ENCODE results near the gene PHACTR1. TPM values are rescaled to one million over a fixed set of nuclear protein-coding genes. Genes with fewer than 3 reads are reported as not detected.

The PHACTR1 gene
- total and polyA plus RNA-seq, 9 of the 15 experiments (the other 6 are each of a cell fraction or from before 2014, with no cell fraction given): 11.5 to 32.6 (median 22.0) TPM

DNA sequence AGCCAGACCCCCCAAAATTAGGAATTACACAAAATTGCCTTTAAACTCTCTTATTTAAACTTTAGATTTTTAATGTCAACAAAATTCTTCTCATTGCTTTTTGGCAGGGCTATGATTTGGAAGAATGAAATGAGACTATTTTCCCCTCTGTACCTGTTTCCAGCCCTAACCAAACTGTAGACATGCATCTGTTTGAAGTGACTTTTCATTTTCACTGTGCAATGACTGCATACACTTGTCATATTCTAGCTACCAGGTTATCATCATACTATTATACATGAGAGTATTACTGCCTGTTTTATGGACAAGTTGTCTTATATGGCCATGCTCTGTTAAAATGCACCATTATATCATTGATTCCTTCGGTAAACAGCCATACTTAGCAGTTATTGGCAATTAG is 316.6 kb downstream of the PHACTR1 start (continued):
- TF ChIP-seq, protein P1, sequence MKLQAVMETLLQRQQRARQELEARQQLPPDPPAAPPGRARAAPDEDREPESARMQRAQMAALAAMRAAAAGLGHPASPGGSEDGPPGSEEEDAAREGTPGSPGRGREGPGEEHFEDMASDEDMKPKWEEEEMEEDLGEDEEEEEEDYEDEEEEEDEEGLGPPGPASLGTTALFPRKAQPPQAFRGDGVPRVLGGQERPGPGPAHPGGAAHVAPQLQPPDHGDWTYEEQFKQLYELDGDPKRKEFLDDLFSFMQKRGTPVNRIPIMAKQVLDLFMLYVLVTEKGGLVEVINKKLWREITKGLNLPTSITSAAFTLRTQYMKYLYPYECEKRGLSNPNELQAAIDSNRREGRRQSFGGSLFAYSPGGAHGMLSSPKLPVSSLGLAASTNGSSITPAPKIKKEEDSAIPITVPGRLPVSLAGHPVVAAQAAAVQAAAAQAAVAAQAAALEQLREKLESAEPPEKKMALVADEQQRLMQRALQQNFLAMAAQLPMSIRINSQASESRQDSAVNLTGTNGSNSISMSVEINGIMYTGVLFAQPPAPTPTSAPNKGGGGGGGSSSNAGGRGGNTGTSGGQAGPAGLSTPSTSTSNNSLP (IDR thresholded peaks at IDR 0.05; ENCODE audit: borderline replicate concordance, low read depth, low read length): no peak
- TF ChIP-seq ZSCAN32 (CRISPR knock-in tag; IDR thresholded peaks at IDR 0.05): no peak
- TF ChIP-seq CHD1 (IDR thresholded peaks at IDR 0.05; ENCODE audit: low read length): no peak
- TF ChIP-seq WHSC1 (IDR thresholded peaks at IDR 0.05; ENCODE audit: low read length): no peak
- no peak for TF ChIP-seq CREB3L1 (IDR thresholded peaks at IDR 0.05; ENCODE audit: borderline replicate concordance, low read depth)
- no peak for TF ChIP-seq SFPQ (IDR thresholded peaks at IDR 0.05; ENCODE audit: low read depth, low read length)
- TF ChIP-seq TEAD2 (tag; IDR thresholded peaks at IDR 0.05): no peak
- TF ChIP-seq, protein P2, sequence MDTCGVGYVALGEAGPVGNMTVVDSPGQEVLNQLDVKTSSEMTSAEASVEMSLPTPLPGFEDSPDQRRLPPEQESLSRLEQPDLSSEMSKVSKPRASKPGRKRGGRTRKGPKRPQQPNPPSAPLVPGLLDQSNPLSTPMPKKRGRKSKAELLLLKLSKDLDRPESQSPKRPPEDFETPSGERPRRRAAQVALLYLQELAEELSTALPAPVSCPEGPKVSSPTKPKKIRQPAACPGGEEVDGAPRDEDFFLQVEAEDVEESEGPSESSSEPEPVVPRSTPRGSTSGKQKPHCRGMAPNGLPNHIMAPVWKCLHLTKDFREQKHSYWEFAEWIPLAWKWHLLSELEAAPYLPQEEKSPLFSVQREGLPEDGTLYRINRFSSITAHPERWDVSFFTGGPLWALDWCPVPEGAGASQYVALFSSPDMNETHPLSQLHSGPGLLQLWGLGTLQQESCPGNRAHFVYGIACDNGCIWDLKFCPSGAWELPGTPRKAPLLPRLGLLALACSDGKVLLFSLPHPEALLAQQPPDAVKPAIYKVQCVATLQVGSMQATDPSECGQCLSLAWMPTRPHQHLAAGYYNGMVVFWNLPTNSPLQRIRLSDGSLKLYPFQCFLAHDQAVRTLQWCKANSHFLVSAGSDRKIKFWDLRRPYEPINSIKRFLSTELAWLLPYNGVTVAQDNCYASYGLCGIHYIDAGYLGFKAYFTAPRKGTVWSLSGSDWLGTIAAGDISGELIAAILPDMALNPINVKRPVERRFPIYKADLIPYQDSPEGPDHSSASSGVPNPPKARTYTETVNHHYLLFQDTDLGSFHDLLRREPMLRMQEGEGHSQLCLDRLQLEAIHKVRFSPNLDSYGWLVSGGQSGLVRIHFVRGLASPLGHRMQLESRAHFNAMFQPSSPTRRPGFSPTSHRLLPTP (IDR thresholded peaks at IDR 0.05; ENCODE audit: borderline replicate concordance, extremely low read depth, insufficient read length): no peak
- no peak for TF ChIP-seq ZSCAN29 (IDR thresholded peaks at IDR 0.05)
- TF ChIP-seq SIX5 (IDR thresholded peaks at IDR 0.05; ENCODE audit: borderline replicate concordance in 1 of 2, insufficient read depth in 1 of 2, low read depth in 1 of 2, low read length in 2 of 2): no peak
